Upper lobe of left lung (tissue), 6 donors: ENCODE measurements around the gene MUL1. TPM values are rescaled to one million over a fixed set of nuclear protein-coding genes. Genes with fewer than 3 reads are reported as not detected.

Experiments used
- ATAC-seq, 2 donors: fragments of 200-7000 bp; cut with Tn5 transposase; one replicate each; pipeline ENCODE4 v1.9.1; 2022; ENCODE audit warnings: mild to moderate bottlenecking in 2 of 2, moderate library complexity in 2 of 2; ENCODE audit not compliant: low FRiP score in 2 of 2
- DNase-seq, 2 donors: peaks; one replicate each; pipeline ENCODE4 v3.0.0-alpha.2; 2019 to 2020
- H3K27ac ChIP-seq, 4 donors: fragments of 200-600 bp; sonication (generic); one replicate each; pipeline ENCODE4 v1.5.1; 2016 to 2019
- H3K27me3 ChIP-seq, 4 donors: fragments of 200-600 bp; sonication (generic); one replicate each; pipeline ENCODE4 v1.5.1; 2017 to 2019
- H3K36me3 ChIP-seq, 4 donors: fragments of 200-600 bp; sonication (generic); one replicate each; pipeline ENCODE4 v1.5.1; 2016 to 2019
- H3K4me1 ChIP-seq, 4 donors: fragments of 200-600 bp; sonication (generic); one replicate each; pipeline ENCODE4 v1.5.1; 2018 to 2019
- H3K4me3 ChIP-seq, 4 donors: fragments of 200-600 bp; sonication (generic); one replicate each; pipeline ENCODE4 v1.5.1; 2017 to 2019; ENCODE audit warnings: mild to moderate bottlenecking in 2 of 4, moderate library complexity in 1 of 4
- H3K9me3 ChIP-seq, 4 donors: fragments of 200-600 bp; sonication (generic); one replicate each; pipeline ENCODE4 v1.5.1; 2018 to 2019
- EP300 ChIP-seq, 4 donors: sonication (generic); formaldehyde crosslinking; IDR thresholded peaks; one replicate each; pipeline ENCODE4 v1.5.1; 2017; ENCODE audit warnings: antibody characterized with exemption in 4 of 4, control low read depth in 2 of 4
- POLR2A ChIP-seq, 4 donors: fragments of 450-650 bp; IDR thresholded peaks; one replicate each; pipeline ENCODE4 v1.5.1; 2016 to 2017; ENCODE audit warnings: antibody characterized with exemption in 4 of 4, mild to moderate bottlenecking in 2 of 4
- POLR2AphosphoS5 ChIP-seq, 2 donors: sonication (generic); formaldehyde crosslinking; IDR thresholded peaks; one replicate each; pipeline ENCODE4 v1.5.1; 2017; ENCODE audit warnings: antibody characterized with exemption in 2 of 2
- WGBS, 2 donors: methylation state at CpG; one replicate each; pipeline ENCODE4 v1.1.5; 2017 to 2018; 5-methylcytosine and 5-hydroxymethylcytosine counted together
- total RNA-seq, 6 donors: library from RNA; depleted of rRNA in 4 of 6; stranded (reverse); fragments of >200 nt in 4 of 6; gene quantifications; one replicate each; pipeline versions ENCODE4 v1.1.0 to v1.2.1, GENCODE V29; 2016 to 2021
- TF ChIP-seq, protein P1 (sequence below), 6 experiments: fragments of 450-650 bp in 4 of 6; fragments of 200-600 bp in 2 of 6; sonication (generic) in 2 of 6; IDR thresholded peaks; one replicate each; pipeline ENCODE4 v1.5.1; 2016 to 2019; ENCODE audit warnings: antibody characterized with exemption in 6 of 6
- donor health status: DM: no; HTN: no; CAD: no; lungs with moderate emphysema.
- donor health status: DM: no; HTN: yes; CAD: no; lungs with severe emphysema.

The MUL1 gene
- total RNA-seq, 6 donors from 2014 or later = 15.7 to 39.3 (median 30.8) TPM

DNA sequence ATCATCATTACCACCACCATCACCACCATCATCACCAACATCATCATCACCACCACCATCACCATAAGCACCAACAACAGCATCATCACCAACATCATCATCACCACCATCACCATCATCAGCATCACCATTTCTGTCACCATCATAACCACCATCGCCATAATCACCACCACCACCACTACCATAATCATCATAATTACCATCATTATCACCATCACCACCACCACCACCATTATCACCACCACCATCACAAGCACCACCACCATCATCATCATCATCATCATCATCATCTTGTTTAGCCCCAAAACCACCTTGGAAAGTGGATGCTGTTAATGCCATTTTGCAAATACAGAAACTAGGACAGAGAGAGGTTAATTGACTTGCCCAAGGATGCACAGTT, 44.4 kb downstream of the MUL1 start:
- Histone ChIP-seq H3K9me3 (no peaks in the 10 kb centered on the region), H3K4me3 (no peak overlapping the region), H3K27me3 (no peaks in the 10 kb centered on the region), H3K36me3 (no peaks in the 10 kb centered on the region), H3K27ac (no peak overlapping the region), H3K4me1 (no peaks in the 10 kb centered on the region)
- TF ChIP-seq POLR2A (IDR thresholded peaks at IDR 0.05) (no peak), EP300 (IDR thresholded peaks at IDR 0.05) (no peak)
- ATAC-seq (no peak), DNase-seq (no peak)
- WGBS, 2 donors = 93% methylated on average over 1 of the region's 1 CpG

- WGBS, 2 donors = 83 to 94% methylated on average over 1 to 3 of the region's 3 CpGs
- no peaks in the 10 kb centered on the region for H3K9me3 ChIP-seq
- no peaks in the 10 kb centered on the region for H3K4me1 ChIP-seq
- H3K27me3 ChIP-seq = no peaks in the 10 kb centered on the region
- no peak overlapping the region for H3K27ac ChIP-seq
- no peaks in the 10 kb centered on the region for H3K36me3 ChIP-seq
- no peak overlapping the region for H3K4me3 ChIP-seq
- no peak for TF ChIP-seq POLR2AphosphoS5 (IDR thresholded peaks at IDR 0.05)
- no peak for TF ChIP-seq POLR2A (IDR thresholded peaks at IDR 0.05)
- ATAC-seq (no peak), DNase-seq (no peak)
Measured at GRCh38 chr1:20462397-20462796, 45.6 kb downstream of the MUL1 start.

- 89 to 91% methylated on average over 2 of the region's 2 CpGs for WGBS, 2 donors
- TF ChIP-seq EP300 (IDR thresholded peaks at IDR 0.05) = no peak
- TF ChIP-seq, protein P1, sequence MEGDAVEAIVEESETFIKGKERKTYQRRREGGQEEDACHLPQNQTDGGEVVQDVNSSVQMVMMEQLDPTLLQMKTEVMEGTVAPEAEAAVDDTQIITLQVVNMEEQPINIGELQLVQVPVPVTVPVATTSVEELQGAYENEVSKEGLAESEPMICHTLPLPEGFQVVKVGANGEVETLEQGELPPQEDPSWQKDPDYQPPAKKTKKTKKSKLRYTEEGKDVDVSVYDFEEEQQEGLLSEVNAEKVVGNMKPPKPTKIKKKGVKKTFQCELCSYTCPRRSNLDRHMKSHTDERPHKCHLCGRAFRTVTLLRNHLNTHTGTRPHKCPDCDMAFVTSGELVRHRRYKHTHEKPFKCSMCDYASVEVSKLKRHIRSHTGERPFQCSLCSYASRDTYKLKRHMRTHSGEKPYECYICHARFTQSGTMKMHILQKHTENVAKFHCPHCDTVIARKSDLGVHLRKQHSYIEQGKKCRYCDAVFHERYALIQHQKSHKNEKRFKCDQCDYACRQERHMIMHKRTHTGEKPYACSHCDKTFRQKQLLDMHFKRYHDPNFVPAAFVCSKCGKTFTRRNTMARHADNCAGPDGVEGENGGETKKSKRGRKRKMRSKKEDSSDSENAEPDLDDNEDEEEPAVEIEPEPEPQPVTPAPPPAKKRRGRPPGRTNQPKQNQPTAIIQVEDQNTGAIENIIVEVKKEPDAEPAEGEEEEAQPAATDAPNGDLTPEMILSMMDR (IDR thresholded peaks at IDR 0.05) = no peak
- DNase-seq (no peak), ATAC-seq (no peak)
- H3K27ac ChIP-seq = no peak overlapping the region
- H3K9me3 ChIP-seq = no peaks in the 10 kb centered on the region
- H3K36me3 ChIP-seq = no peaks in the 10 kb centered on the region
- H3K4me3 ChIP-seq = no peak overlapping the region
- H3K4me1 ChIP-seq = no peaks in the 10 kb centered on the region
- H3K27me3 ChIP-seq = no peaks in the 10 kb centered on the region
Measured at GRCh38 chr1:20458717-20459116, 49.2 kb downstream of the MUL1 start.

DNA sequence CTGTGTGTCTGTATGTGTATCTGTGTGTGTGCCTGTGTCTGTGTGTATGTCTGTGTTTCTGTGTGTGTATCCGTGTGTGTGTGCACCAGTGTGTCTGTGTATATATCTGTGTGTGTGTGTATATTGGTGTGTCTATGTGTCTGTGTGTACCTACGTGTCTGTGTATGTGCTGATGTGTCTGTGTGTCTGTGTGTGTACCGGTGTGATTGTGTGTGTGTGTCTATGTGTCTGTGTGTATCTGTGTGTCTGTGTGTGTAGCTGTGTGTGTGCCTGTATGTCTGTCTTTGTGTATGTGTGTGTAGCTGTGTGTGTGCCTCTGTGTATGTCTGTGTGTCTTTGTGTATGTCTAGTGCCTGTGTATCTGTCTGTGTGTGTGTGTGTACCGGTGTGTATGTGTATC, 53.9 kb downstream of the MUL1 start:
- H3K9me3 ChIP-seq = no peaks in the 10 kb centered on the region
- TF ChIP-seq POLR2AphosphoS5 (IDR thresholded peaks at IDR 0.05) (no peak), POLR2A (IDR thresholded peaks at IDR 0.05) (no peak), EP300 (IDR thresholded peaks at IDR 0.05) (no peak)
- TF ChIP-seq, protein P1 (IDR thresholded peaks at IDR 0.05) = no peak
- 96 to 100% methylated on average over 4 of the region's 4 CpGs for WGBS, 2 donors

GRCh38 chr1:20449735-20450311, 58.1 kb downstream of the MUL1 start:
- peaks cover 0 to 6% (median 1%) of the 10 kb centered on the region in 4 donors for H3K27me3 ChIP-seq
- TF ChIP-seq EP300 (IDR thresholded peaks at IDR 0.05) (no peak), POLR2A (IDR thresholded peaks at IDR 0.05) (no peak), POLR2AphosphoS5 (IDR thresholded peaks at IDR 0.05) (no peak)
- TF ChIP-seq, protein P1 (IDR thresholded peaks at IDR 0.05) = no peak
- WGBS, 2 donors = 61 to 72% methylated on average over 4 of the region's 4 CpGs

More for the DNA sequence above, 53.9 kb downstream of the MUL1 start:
- ATAC-seq (peak in 1 of 2 donors; percentile 39), DNase-seq (no peak)
- no peaks in the 10 kb centered on the region for H3K27me3 ChIP-seq
- H3K36me3 ChIP-seq = no peaks in the 10 kb centered on the region
- H3K4me3 ChIP-seq = no peak overlapping the region
- H3K4me1 ChIP-seq = no peaks in the 10 kb centered on the region
- H3K27ac ChIP-seq = no peak overlapping the region

More at GRCh38 chr1:20449735-20450311, 58.1 kb downstream of the MUL1 start:
- Histone ChIP-seq H3K36me3 (no peaks in the 10 kb centered on the region), H3K27ac (no peak overlapping the region), H3K9me3 (no peaks in the 10 kb centered on the region), H3K4me1 (no peaks in the 10 kb centered on the region), H3K4me3 (no peak overlapping the region)
- DNase-seq = no peak
- ATAC-seq = no peak

Other genes with a start within 250 kb of the MUL1 start
- gene VWA5B1, start 217.3 kb downstream of the MUL1 start, total RNA-seq = under 1 TPM in 3 of 6 donors, not detected in 3; 0.14 to 0.77 (median 0.46) TPM
- gene CAMK2N1, start 21.9 kb downstream of the MUL1 start, total RNA-seq = 10 to 100 TPM; 18.4 to 63.9 (median 28.1) TPM
- 1 to 10 TPM in 1 of 6 donors, under 1 TPM in 2, not detected in 3; 0.23 to 1.2 (median 0.30) TPM for gene FAM43B, start 44.4 kb upstream of the MUL1 start, total RNA-seq
- gene CDA, start 80.9 kb upstream of the MUL1 start, total RNA-seq = 1 to 10 TPM in 5 of 6 donors, not detected in 1; 2.6 to 9.3 (median 3.0) TPM
- 100 to 1,000 TPM in 2 of 6 donors, 10 to 100 TPM in 4; 62.8 to 118 (median 86.2) TPM for gene PINK1, start 125.3 kb upstream of the MUL1 start, total RNA-seq
- 100 to 1,000 TPM in 4 of 6 donors, 10 to 100 TPM in 2; 54.5 to 212 (median 141) TPM for gene DDOST, start 153.2 kb upstream of the MUL1 start, total RNA-seq
- 10 to 100 TPM in 1 of 6 donors, 1 to 10 TPM in 5; 4.2 to 12.6 (median 8.5) TPM for gene KIF17, start 209.9 kb upstream of the MUL1 start, total RNA-seq
- under 1 TPM in 3 of 6 donors, not detected in 3; 0.13 to 0.46 (median 0.40) TPM for gene SH2D5, start 224.6 kb upstream of the MUL1 start, total RNA-seq